Heart left ventricle (tissue), 16 donors: Measurements from ENCODE around the gene AOX1. TPM values are rescaled to one million over a fixed set of nuclear protein-coding genes. Genes with fewer than 3 reads are reported as not detected.

Experiments used
- ATAC-seq, 4 donors: fragments of 200-7000 bp; cut with Tn5 transposase; one replicate each; pipeline ENCODE4 v1.9.1; 2020 to 2022; ENCODE audit warnings: moderate library complexity in 4 of 4, mild to moderate bottlenecking in 3 of 4, moderate number of reproducible peaks in 1 of 4
- DNase-seq, 5 donors: peaks; one replicate each; pipeline ENCODE4 v3.0.0-alpha.2; 2020
- H3K27ac ChIP-seq, 12 donors: fragments of 200-600 bp; sonication (generic) in 4 of 12; one replicate each; pipeline versions ENCODE4 v1.5.0 to v1.8.0; 2016 to 2022; ENCODE audit warnings: mild to moderate bottlenecking in 2 of 12
- H3K27me3 ChIP-seq, 9 donors: fragments of 200-600 bp; sonication (generic) in 2 of 9; one replicate each; pipeline versions ENCODE4 v1.5.1 to v1.8.0; 2016 to 2022; ENCODE audit warnings: mild to moderate bottlenecking in 3 of 9
- H3K36me3 ChIP-seq, 9 donors: fragments of 200-600 bp; sonication (generic) in 2 of 9; one replicate each; pipeline versions ENCODE4 v1.5.0 to v1.8.0; 2018 to 2022; ENCODE audit warnings: mild to moderate bottlenecking in 2 of 9
- H3K4me1 ChIP-seq, 12 donors: fragments of 200-600 bp; sonication (generic) in 4 of 12; one replicate each; pipeline versions ENCODE4 v1.5.0 to v1.8.0; 2016 to 2022; ENCODE audit warnings: mild to moderate bottlenecking in 3 of 12
- H3K4me3 ChIP-seq, 12 donors: fragments of 200-600 bp; sonication (generic) in 4 of 12; one replicate each; pipeline versions ENCODE4 v1.5.0 to v1.8.0; 2017 to 2022; ENCODE audit warnings: mild to moderate bottlenecking in 9 of 12, moderate library complexity in 4 of 12
- H3K9me3 ChIP-seq, 12 donors: fragments of 200-600 bp; sonication (generic) in 4 of 12; one replicate each; pipeline versions ENCODE4 v1.5.0 to v1.8.0; 2016 to 2022; ENCODE audit warnings: mild to moderate bottlenecking in 1 of 12
- POLR2A ChIP-seq, 2 donors: fragments of 450-650 bp; IDR thresholded peaks; one replicate each; pipeline ENCODE4 v1.6.1; 2017; ENCODE audit warnings: antibody characterized with exemption in 2 of 2, mild to moderate bottlenecking in 2 of 2, moderate library complexity in 2 of 2
- WGBS, 4 donors: extraction: QIAGEN DNeasy Blood & Tissue Kit in 2 of 4; methylation state at CpG; one replicate each; pipeline versions ENCODE4 v1.1.5 to v1.1.7; 2013 to 2018; 5-methylcytosine and 5-hydroxymethylcytosine counted together
- intact Hi-C, 10 donors: fragments of 100-400 bp; cut with DNase I; formaldehyde crosslinking; loops; one replicate each; pipeline versions ENCODE4 v1.11.1 to v1.14.2; 2022
- polyA plus RNA-seq, 2 donors: library from polyadenylated mRNA; stranded (reverse); fragments of 200-250 nt; gene quantifications; one replicate each; pipeline ENCODE4 v1.2.3, GENCODE V29; 2013
- total RNA-seq, 9 donors: library from RNA; depleted of rRNA in 2 of 9; stranded (reverse); fragments of >200 nt in 2 of 9; fragmentation: NEBNext Ultra II Directional in 3 of 9; extraction: Animal tissue kit (Norgen Biotek cat#: 25700) in 3 of 9; gene quantifications; one replicate each; pipeline versions ENCODE4 v1.1.0 to v1.2.4, GENCODE V29; 2016 to 2023
- TF ChIP-seq, protein P1 (sequence below), 12 donors: fragments of 200-600 bp; sonication (generic) in 4 of 12; IDR thresholded peaks; one replicate each; pipeline versions ENCODE4 v1.5.0 to v1.8.0; 2018 to 2022; ENCODE audit warnings: antibody characterized with exemption in 12 of 12, mild to moderate bottlenecking in 5 of 12
- donor health status: ischemic (EF 13 %, LVEDD 7.1; RV severe dilation, severe dysfunction).
- donor health status: healthy with polysubstance abuse.
- donor health status: DM: no; HTN: yes; CAD: no.
- donor health status: DM: no; HTN: no; CAD: no.
- donor health status: ischemic (EF 25% LVEDD 6.9; RV normal size, moderate dysfunction).
- donor health status: ischemic (EF 25% LVEDD 5.7; RV mildly dilated, moderate dysfunction).
- donor health status: healthy.
- donor health status: DM: yes; HTN: yes; CAD: no.
- donor health status: ischemic (EF 35%, LVEDD 5.7; RV mildly dilated, moderate dysfunction).
- donor health status: nonischemic (EF 11% LVEDD 7.7; RV severe dilation, severe dysfunction).
- donor health status: DM: yes; HTN: yes; CAD: no.
- donor health status: PGD.
- donor health status: ischemic (EF 29% LVEDD 5.4; RV normal size, mild dysfunction).
- donor health status: nonischemic (EF 23%, LVEDD 6.1; RV moderate dilation, normal function).

The AOX1 gene
- total and polyA plus RNA-seq, 11 donors, result 0.76 to 33.4 (median 2.9) TPM

- H3K9me3 ChIP-seq, result no peaks in the 10 kb centered on the region
- 20 to 49% (median 39%) methylated on average over 1 of the region's 1 CpG for WGBS, 4 donors
- no peak overlapping the region for H3K4me3 ChIP-seq
- no peaks in the 10 kb centered on the region for H3K36me3 ChIP-seq
- intact Hi-C loops, result no loop called here
- TF ChIP-seq, protein P1, sequence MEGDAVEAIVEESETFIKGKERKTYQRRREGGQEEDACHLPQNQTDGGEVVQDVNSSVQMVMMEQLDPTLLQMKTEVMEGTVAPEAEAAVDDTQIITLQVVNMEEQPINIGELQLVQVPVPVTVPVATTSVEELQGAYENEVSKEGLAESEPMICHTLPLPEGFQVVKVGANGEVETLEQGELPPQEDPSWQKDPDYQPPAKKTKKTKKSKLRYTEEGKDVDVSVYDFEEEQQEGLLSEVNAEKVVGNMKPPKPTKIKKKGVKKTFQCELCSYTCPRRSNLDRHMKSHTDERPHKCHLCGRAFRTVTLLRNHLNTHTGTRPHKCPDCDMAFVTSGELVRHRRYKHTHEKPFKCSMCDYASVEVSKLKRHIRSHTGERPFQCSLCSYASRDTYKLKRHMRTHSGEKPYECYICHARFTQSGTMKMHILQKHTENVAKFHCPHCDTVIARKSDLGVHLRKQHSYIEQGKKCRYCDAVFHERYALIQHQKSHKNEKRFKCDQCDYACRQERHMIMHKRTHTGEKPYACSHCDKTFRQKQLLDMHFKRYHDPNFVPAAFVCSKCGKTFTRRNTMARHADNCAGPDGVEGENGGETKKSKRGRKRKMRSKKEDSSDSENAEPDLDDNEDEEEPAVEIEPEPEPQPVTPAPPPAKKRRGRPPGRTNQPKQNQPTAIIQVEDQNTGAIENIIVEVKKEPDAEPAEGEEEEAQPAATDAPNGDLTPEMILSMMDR (IDR thresholded peaks at IDR 0.05), result no peak
- TF ChIP-seq POLR2A (IDR thresholded peaks at IDR 0.05), result no peak
- ATAC-seq, result no peak
- no peaks in the 10 kb centered on the region for H3K4me1 ChIP-seq
- no peaks in the 10 kb centered on the region for H3K27me3 ChIP-seq
- DNase-seq, result no peak
- no peak overlapping the region for H3K27ac ChIP-seq
Observed at GRCh38 chr2:200593905-200594304, 8.1 kb downstream of the AOX1 start.

DNA sequence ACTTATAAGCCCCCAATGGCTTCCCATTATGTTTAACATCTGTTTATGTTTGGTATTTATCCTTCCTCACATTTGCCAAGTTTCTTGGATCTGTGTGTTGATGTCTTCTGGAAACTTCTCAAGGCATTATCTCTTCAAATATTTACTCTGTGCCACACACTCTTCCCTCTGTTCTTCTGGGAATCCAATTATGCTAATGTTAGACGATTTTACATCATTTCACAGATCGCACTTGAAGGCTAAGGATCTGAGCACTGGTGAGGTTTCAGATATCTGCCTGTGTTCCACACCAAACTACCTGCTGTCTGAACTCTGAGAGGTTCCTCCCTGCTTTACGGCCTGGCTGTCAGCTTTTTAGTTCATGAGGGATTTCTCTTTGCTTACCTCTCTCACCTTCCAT lies 10.1 kb downstream of the AOX1 start:
- intact Hi-C loops, result no loop called here
- H3K4me3 ChIP-seq, result no peak overlapping the region
- 65 to 76% (median 75%) methylated on average over 2 to 3 of the region's 3 CpGs for WGBS, 4 donors
- H3K36me3 ChIP-seq, result peaks cover 0 to 5% (median 0%) of the 10 kb centered on the region in 9 donors
- no peaks in the 10 kb centered on the region for H3K4me1 ChIP-seq
- ATAC-seq (no peak), DNase-seq (no peak)
- H3K9me3 ChIP-seq, result no peaks in the 10 kb centered on the region
- no peaks in the 10 kb centered on the region for H3K27me3 ChIP-seq
- H3K27ac ChIP-seq, result no peak overlapping the region
- TF ChIP-seq, protein P1 (IDR thresholded peaks at IDR 0.05), result no peak
- no peak for TF ChIP-seq POLR2A (IDR thresholded peaks at IDR 0.05)

DNA sequence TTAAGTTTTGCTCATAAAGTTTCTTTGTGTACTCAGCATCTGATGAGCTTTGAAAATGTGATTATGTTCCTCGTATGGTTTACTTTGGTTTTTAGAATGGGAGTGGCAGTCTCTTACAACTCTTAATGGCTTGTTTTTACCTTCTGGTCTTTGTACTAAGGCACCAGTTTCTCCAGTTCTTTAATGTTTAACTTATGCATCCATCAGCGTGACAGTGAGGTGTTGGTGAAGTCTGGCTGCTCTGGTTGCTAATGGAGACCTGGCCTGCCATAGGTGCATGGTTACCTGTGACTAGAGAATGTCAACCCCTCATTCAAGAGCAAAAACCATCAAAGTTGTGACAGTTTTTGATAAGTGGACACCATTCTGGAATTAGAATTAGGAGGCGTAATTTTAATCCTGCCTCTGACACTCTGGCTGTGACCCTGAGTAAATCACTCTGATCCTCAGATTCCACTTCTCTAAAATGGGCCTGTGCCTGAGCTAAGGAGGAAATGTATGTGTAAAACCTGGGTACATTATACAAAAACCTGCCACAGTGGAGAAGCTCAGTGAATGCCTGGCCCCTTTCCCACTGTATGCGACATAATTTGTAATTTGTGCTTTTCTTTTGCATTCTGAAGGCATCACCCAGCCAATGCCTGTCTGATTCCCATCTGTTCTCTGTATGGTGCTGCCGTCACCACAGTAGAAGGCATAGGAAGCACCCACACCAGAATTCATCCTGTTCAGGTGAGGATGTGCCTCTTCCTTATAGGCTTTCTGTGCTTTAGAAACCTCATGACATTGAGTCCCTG lies 11.2 kb downstream of the AOX1 start:
- Histone ChIP-seq H3K9me3 (no peaks in the 10 kb centered on the region), H3K27me3 (no peaks in the 10 kb centered on the region), H3K4me1 (no peaks in the 10 kb centered on the region), H3K36me3 (peaks cover 0 to 5% (median 0%) of the 10 kb centered on the region in 9 donors), H3K27ac (no peak overlapping the region), H3K4me3 (no peak overlapping the region)
- DNase-seq (no peak), ATAC-seq (no peak)
- intact Hi-C loops, result no loop called here
- TF ChIP-seq, protein P1 (IDR thresholded peaks at IDR 0.05), result no peak
- TF ChIP-seq POLR2A (IDR thresholded peaks at IDR 0.05), result no peak
- 75 to 85% (median 80%) methylated on average over 5 of the region's 5 CpGs for WGBS, 4 donors

DNA sequence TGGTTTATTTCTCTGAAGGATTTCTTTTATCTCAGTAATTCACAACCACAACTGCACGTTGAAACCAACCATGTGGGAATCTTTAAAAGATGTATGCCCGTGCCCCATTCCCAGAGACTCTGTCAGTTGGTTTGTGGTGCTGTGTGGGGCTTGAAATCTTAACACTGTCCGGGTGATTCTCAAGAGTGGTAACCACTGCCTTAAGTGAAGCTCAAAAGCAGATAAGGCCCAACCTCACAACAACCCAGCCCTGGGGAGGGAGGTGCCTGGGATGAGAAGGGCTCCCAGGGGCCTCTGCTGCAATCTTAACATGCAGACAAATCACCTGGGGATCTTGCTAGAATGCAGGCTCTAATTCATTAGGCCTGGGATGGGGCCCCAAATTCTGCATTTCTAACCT lies 13.4 kb downstream of the AOX1 start:
- Histone ChIP-seq H3K4me3 (no peak overlapping the region), H3K27me3 (no peaks in the 10 kb centered on the region), H3K27ac (no peak overlapping the region), H3K4me1 (no peaks in the 10 kb centered on the region), H3K36me3 (peaks cover 0 to 5% (median 0%) of the 10 kb centered on the region in 9 donors), H3K9me3 (no peaks in the 10 kb centered on the region)
- 58 to 66% (median 64%) methylated on average over 3 of the region's 3 CpGs for WGBS, 4 donors
- TF ChIP-seq, protein P1 (IDR thresholded peaks at IDR 0.05), result no peak
- TF ChIP-seq POLR2A (IDR thresholded peaks at IDR 0.05), result no peak
- intact Hi-C loops, result no loop called here
- ATAC-seq, result no peak
- no peak for DNase-seq
